ENCODE data around the gene C16orf92. TPM values are rescaled to one million over a fixed set of nuclear protein-coding genes. Genes with fewer than 3 reads are reported as not detected.

C16orf92 gene
- total RNA-seq, 1 donor from 2014 or later, result not detected

- Mint-ChIP-seq H3K4me1 (peaks cover 11% of the 10 kb centered on the region), H3K27me3 (ENCODE audit: insufficient read depth, low read depth) (peaks cover 5% of the 10 kb centered on the region), H3K36me3 (peaks cover 3% of the 10 kb centered on the region), H3K9me3 (no peaks in the 10 kb centered on the region), H3K4me3 (no peak overlapping the region), H3K27ac (no peak overlapping the region)
- Histone ChIP-seq H3F3A (ENCODE audit: low read depth) (peaks cover 9% of the 10 kb centered on the region), H3K27me3 (peaks cover 31% of the 10 kb centered on the region), H3K79me2 (ENCODE audit: low read depth) (no peaks in the 10 kb centered on the region), H3K9ac (no peak overlapping the region), H3K4me2 (no peak overlapping the region), H3K4me3 (no peak overlapping the region), H4K20me1 (ENCODE audit: low read depth) (peaks cover 4% of the 10 kb centered on the region), H3K36me3 (no peaks in the 10 kb centered on the region), H3K9me3 (ENCODE audit: low read depth) (no peaks in the 10 kb centered on the region), H3K27ac (no peak overlapping the region), H2AFZ (replicated peaks) (no peak overlapping the region), H3K4me1 (peaks cover 11% of the 10 kb centered on the region)
- DNase-seq (ENCODE audit: low spot score), result no peak
- TF ChIP-seq, protein P1, sequence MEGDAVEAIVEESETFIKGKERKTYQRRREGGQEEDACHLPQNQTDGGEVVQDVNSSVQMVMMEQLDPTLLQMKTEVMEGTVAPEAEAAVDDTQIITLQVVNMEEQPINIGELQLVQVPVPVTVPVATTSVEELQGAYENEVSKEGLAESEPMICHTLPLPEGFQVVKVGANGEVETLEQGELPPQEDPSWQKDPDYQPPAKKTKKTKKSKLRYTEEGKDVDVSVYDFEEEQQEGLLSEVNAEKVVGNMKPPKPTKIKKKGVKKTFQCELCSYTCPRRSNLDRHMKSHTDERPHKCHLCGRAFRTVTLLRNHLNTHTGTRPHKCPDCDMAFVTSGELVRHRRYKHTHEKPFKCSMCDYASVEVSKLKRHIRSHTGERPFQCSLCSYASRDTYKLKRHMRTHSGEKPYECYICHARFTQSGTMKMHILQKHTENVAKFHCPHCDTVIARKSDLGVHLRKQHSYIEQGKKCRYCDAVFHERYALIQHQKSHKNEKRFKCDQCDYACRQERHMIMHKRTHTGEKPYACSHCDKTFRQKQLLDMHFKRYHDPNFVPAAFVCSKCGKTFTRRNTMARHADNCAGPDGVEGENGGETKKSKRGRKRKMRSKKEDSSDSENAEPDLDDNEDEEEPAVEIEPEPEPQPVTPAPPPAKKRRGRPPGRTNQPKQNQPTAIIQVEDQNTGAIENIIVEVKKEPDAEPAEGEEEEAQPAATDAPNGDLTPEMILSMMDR (IDR thresholded peaks at IDR 0.05), result no peak
- TF ChIP-seq EZH2phosphoT487 (IDR thresholded peaks at IDR 0.05), result no peak
- no peak for TF ChIP-seq EZH2 (IDR thresholded peaks at IDR 0.05)
Measured at GRCh38 chr16:30006659-30007377, 16.2 kb upstream of the C16orf92 start.

DNA sequence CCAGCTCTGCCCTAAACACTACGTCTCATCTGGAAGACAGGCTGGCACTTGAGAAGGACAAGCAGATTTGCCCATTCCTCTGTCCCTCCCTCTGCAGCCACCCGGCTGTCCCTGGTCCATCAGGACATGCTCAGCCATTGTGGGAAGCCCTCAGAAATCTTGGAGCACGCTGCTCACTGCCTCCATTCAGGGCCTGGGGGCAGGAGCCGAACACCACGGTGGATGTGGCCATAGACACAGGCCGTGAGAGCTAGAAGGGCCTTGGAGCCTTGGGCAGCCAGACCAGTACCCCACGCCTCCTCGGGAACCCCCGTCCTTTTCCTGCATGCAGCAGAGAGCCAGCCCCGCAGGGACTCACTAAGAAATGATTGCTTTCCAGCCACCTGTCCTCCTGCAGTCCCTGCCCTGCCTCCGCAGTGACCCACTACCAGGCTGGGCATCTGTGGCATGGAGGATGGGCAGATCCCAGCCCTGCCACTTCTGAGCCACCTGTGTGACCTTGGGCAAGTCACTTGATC is 15.6 kb upstream of the C16orf92 start:
- H3K27ac ChIP-seq, result no peak overlapping the region
- H3K9me3 ChIP-seq (ENCODE audit: low read depth), result no peaks in the 10 kb centered on the region
- Mint-ChIP-seq H3K27ac (no peak overlapping the region), H3K36me3 (peaks cover 3% of the 10 kb centered on the region), H3K27me3 (ENCODE audit: insufficient read depth, low read depth) (peaks cover 9% of the 10 kb centered on the region), H3K4me3 (peak overlapping the region; percentile 41), H3K9me3 (peaks cover 2% of the 10 kb centered on the region), H3K4me1 (peaks cover 15% of the 10 kb centered on the region)
- H4K20me1 ChIP-seq (ENCODE audit: low read depth), result peaks cover 4% of the 10 kb centered on the region
- peaks cover 15% of the 10 kb centered on the region for H3F3A ChIP-seq (ENCODE audit: low read depth)
- no peak for TF ChIP-seq EZH2 (IDR thresholded peaks at IDR 0.05)
- TF ChIP-seq EZH2phosphoT487 (IDR thresholded peaks at IDR 0.05), result no peak
- TF ChIP-seq, protein P1 (IDR thresholded peaks at IDR 0.05), result no peak
- no peak overlapping the region for H2AFZ ChIP-seq (replicated peaks)
- H3K9ac ChIP-seq, result no peak overlapping the region
- H3K4me3 ChIP-seq, result no peak overlapping the region
- peaks cover 37% of the 10 kb centered on the region for H3K27me3 ChIP-seq
- H3K36me3 ChIP-seq, result no peaks in the 10 kb centered on the region
- H3K79me2 ChIP-seq (ENCODE audit: low read depth), result no peaks in the 10 kb centered on the region
- no peak for DNase-seq (ENCODE audit: low spot score)
- H3K4me1 ChIP-seq, result peaks cover 16% of the 10 kb centered on the region
- no peak overlapping the region for H3K4me2 ChIP-seq

- H3K27me3 Mint-ChIP-seq (ENCODE audit: insufficient read depth, low read depth), result peaks cover 9% of the 10 kb centered on the region
- H3K4me1 Mint-ChIP-seq, result peaks cover 15% of the 10 kb centered on the region
- peaks cover 2% of the 10 kb centered on the region for H3K9me3 Mint-ChIP-seq
- H3K4me3 Mint-ChIP-seq, result peak overlapping the region; percentile 55
- no peak overlapping the region for H3K9ac ChIP-seq
- no peaks in the 10 kb centered on the region for H4K20me1 ChIP-seq (ENCODE audit: low read depth)
- H3K4me3 ChIP-seq, result no peak overlapping the region
- TF ChIP-seq, protein P1 (IDR thresholded peaks at IDR 0.05), result no peak
- no peak for TF ChIP-seq EZH2phosphoT487 (IDR thresholded peaks at IDR 0.05)
- no peak for TF ChIP-seq EZH2 (IDR thresholded peaks at IDR 0.05)
- H3F3A ChIP-seq (ENCODE audit: low read depth), result peaks cover 15% of the 10 kb centered on the region
- peaks cover 3% of the 10 kb centered on the region for H3K36me3 Mint-ChIP-seq
- no peak overlapping the region for H3K27ac ChIP-seq
- H2AFZ ChIP-seq (replicated peaks), result no peak overlapping the region
- H3K4me2 ChIP-seq, result no peak overlapping the region
- H3K36me3 ChIP-seq, result no peaks in the 10 kb centered on the region
- H3K27me3 ChIP-seq, result peaks cover 41% of the 10 kb centered on the region
- DNase-seq (ENCODE audit: low spot score), result no peak
- H3K27ac Mint-ChIP-seq, result peak overlapping the region; percentile 78
- H3K9me3 ChIP-seq (ENCODE audit: low read depth), result no peaks in the 10 kb centered on the region
- peaks cover 16% of the 10 kb centered on the region for H3K4me1 ChIP-seq
- no peaks in the 10 kb centered on the region for H3K79me2 ChIP-seq (ENCODE audit: low read depth)
Measured at GRCh38 chr16:30009085-30009862, 13.7 kb upstream of the C16orf92 start.

Data from neural progenitor cell (in vitro differentiated cells).